MM.1S (cell line): ENCODE data around the gene TCF12.

Experiments
- DNase-seq: peaks from one replicate; pipeline ENCODE4 v3.0.0-alpha.2; 2015
- H2AFZ ChIP-seq: fragments of 300-600 bp; sonication (generic); 2 replicates; pipeline ENCODE4 v1.6.0; 2016; ENCODE audit warnings: antibody characterized with exemption, low read length
- H3F3A ChIP-seq: fragments of 300-600 bp; sonication (generic); 2 replicates; pipeline ENCODE4 v1.6.1; 2016; ENCODE audit warnings: mild to moderate bottlenecking, antibody characterized with exemption, low read length, moderate library complexity, mixed read lengths; ENCODE audit not compliant: insufficient read depth
- H3K27ac ChIP-seq: fragments of 300-600 bp; sonication (generic); 2 replicates; pipeline ENCODE4 v1.5.1; 2016; ENCODE audit warnings: mild to moderate bottlenecking, low read length
- H3K27me3 ChIP-seq: fragments of 300-600 bp; sonication (generic); replicated peaks from 2 replicates; pipeline ENCODE4 v1.6.0; 2016; ENCODE audit warnings: low read length; ENCODE audit not compliant: insufficient read depth
- H3K36me3 ChIP-seq: fragments of 300-600 bp; sonication (generic); replicated peaks from 2 replicates; pipeline ENCODE4 v1.6.1; 2016; ENCODE audit warnings: mild to moderate bottlenecking, low read length, mixed read lengths; ENCODE audit not compliant: insufficient read depth
- H3K4me1 ChIP-seq: fragments of 300-600 bp; sonication (generic); 2 replicates; pipeline ENCODE4 v1.6.1; 2016; ENCODE audit warnings: low read length, mixed read lengths
- H3K4me2 ChIP-seq: fragments of 300-600 bp; sonication (generic); 2 replicates; pipeline ENCODE4 v1.6.0; 2016; ENCODE audit warnings: low read depth, low read length
- H3K4me3 ChIP-seq: fragments of 300-600 bp; sonication (generic); 2 replicates; pipeline ENCODE4 v1.5.1; 2016; ENCODE audit warnings: low read length, mixed read lengths
- H3K79me2 ChIP-seq: fragments of 300-600 bp; sonication (generic); 2 replicates; pipeline ENCODE4 v1.6.1; 2016; ENCODE audit warnings: mixed run types, low read length, mixed read lengths
- H3K9ac ChIP-seq: fragments of 300-600 bp; sonication (generic); 2 replicates; pipeline ENCODE4 v1.6.1; 2016; ENCODE audit warnings: low read length, mixed read lengths
- H3K9me2 ChIP-seq: fragments of 300-600 bp; sonication (generic); replicated peaks from 2 replicates; pipeline ENCODE4 v1.6.1; 2016; ENCODE audit warnings: mild to moderate bottlenecking, low read length, mixed read lengths; ENCODE audit not compliant: insufficient read depth
- H3K9me3 ChIP-seq: fragments of 300-600 bp; sonication (generic); replicated peaks from 2 replicates; pipeline ENCODE4 v1.6.1; 2016; ENCODE audit warnings: mild to moderate bottlenecking, low read length, mixed read lengths; ENCODE audit not compliant: insufficient read depth
- H4K20me1 ChIP-seq: fragments of 300-600 bp; sonication (generic); 2 replicates; pipeline ENCODE4 v1.6.1; 2016; ENCODE audit warnings: mild to moderate bottlenecking, low read length, moderate library complexity, mixed read lengths; ENCODE audit not compliant: insufficient read depth
- EZH2 ChIP-seq: fragments of 300-600 bp; sonication (generic); optimal IDR thresholded peaks from 2 replicates; pipeline ENCODE3; 2017; ENCODE audit warnings: low read depth, mild to moderate bottlenecking, antibody characterized with exemption, low read length, mixed read lengths
- EZH2phosphoT487 ChIP-seq: fragments of 300-600 bp; sonication (generic); IDR thresholded peaks from 2 replicates; pipeline ENCODE4 v1.6.1; 2018; ENCODE audit warnings: antibody characterized with exemption, low read length
- TF ChIP-seq, protein P1 (sequence below): fragments of 300-600 bp; sonication (generic); IDR thresholded peaks from 2 replicates; pipeline ENCODE4 v1.5.1; 2016; ENCODE audit warnings: antibody characterized with exemption, low read length, mixed read lengths

Gene TCF12

DNA sequence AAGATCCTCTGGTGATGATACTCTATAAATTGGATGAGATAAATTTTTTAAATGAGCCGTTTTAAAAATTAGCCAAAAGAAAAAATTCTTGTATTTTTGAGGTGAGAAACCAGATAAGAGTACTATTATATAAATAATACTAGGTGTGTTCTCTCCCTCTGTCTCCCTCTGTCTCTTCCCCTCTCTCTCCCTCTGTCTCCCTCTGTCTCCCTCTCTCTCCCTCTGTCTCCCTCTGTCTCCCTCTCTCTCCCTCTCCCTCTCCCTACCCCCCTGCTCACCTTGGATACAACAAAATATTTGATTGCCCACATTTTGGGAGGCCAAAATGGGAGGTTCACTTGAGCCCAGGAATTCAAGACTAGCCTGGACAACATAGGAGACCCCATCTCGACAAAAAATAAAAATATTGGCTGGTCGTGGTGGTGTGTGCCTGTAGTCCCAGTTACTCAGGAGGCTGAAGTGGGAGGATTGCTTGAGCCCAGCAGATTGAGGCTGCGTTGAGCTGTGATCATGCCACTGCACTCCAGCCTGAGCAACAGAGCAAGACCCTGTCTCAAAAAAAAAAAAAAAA lies 168.5 kb downstream of the TCF12 start:
- H3F3A ChIP-seq: 0 out of 2 replicates have a peak, but pooled peaks cover 2% of the 10 kb centered on the region
- DNase-seq: no peak
- no peak overlapping the region for H3K4me2 ChIP-seq
- H4K20me1 ChIP-seq: no peaks in the 10 kb centered on the region
- no peak for TF ChIP-seq EZH2phosphoT487
- no peak for TF ChIP-seq EZH2
- TF ChIP-seq, protein P1, sequence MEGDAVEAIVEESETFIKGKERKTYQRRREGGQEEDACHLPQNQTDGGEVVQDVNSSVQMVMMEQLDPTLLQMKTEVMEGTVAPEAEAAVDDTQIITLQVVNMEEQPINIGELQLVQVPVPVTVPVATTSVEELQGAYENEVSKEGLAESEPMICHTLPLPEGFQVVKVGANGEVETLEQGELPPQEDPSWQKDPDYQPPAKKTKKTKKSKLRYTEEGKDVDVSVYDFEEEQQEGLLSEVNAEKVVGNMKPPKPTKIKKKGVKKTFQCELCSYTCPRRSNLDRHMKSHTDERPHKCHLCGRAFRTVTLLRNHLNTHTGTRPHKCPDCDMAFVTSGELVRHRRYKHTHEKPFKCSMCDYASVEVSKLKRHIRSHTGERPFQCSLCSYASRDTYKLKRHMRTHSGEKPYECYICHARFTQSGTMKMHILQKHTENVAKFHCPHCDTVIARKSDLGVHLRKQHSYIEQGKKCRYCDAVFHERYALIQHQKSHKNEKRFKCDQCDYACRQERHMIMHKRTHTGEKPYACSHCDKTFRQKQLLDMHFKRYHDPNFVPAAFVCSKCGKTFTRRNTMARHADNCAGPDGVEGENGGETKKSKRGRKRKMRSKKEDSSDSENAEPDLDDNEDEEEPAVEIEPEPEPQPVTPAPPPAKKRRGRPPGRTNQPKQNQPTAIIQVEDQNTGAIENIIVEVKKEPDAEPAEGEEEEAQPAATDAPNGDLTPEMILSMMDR: no peak
- no peak overlapping the region for H3K9ac ChIP-seq
- no peaks in the 10 kb centered on the region for H3K79me2 ChIP-seq
- no peak overlapping the region for H3K4me3 ChIP-seq
- H3K27me3 ChIP-seq: no peaks in the 10 kb centered on the region
- no peaks in the 10 kb centered on the region for H3K9me2 ChIP-seq
- no peaks in the 10 kb centered on the region for H3K36me3 ChIP-seq
- no peaks in the 10 kb centered on the region for H3K9me3 ChIP-seq
- no peaks in the 10 kb centered on the region for H3K4me1 ChIP-seq
- no peak overlapping the region for H2AFZ ChIP-seq
- no peak overlapping the region for H3K27ac ChIP-seq

DNA sequence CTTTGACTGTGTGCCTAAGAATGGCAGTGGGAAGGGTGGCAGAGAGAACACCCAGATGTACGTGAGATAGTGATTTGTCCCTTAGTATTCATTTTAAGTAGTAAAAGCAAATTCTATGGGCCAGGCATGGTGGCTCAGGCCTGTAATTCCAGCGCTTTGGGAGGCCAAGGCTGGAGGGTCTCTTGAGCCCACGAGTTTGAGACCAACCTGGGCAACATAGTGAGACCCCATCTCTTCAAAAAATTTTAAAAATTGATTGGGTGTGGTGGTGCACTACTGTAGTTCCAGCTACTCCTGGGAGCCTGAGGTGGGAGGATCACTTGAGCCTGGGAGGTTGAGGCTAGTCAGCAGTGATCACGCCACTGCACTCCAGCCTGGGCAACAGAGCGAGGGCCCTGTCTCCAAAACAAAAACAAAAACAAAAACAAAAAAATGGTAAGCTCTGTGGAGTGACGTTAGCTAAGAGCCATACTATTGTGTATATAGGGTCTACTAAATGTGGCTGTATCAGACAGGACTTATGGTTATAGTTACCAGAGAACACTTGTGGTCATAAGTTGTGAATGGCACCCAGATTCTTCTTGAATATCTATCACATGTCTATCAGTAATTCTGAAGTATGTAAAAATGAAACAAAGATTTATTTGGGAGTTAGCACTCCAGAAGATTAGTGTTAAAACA lies 171.5 kb downstream of the TCF12 start:
- Histone ChIP-seq H3K4me3 (no peak overlapping the region), H3K9me3 (no peaks in the 10 kb centered on the region), H3K4me2 (no peak overlapping the region), H3K36me3 (no peaks in the 10 kb centered on the region), H3K79me2 (no peaks in the 10 kb centered on the region), H4K20me1 (no peaks in the 10 kb centered on the region), H3K9me2 (no peaks in the 10 kb centered on the region), H3K9ac (no peak overlapping the region), H2AFZ (no peak overlapping the region), H3K27ac (no peak overlapping the region), H3K4me1 (no peaks in the 10 kb centered on the region), H3F3A (0 out of 2 replicates have a peak, but pooled peaks cover 3% of the 10 kb centered on the region), H3K27me3 (no peaks in the 10 kb centered on the region)
- TF ChIP-seq EZH2 (no peak), EZH2phosphoT487 (no peak)
- TF ChIP-seq, protein P1: no peak
- DNase-seq: no peak

GRCh38 chr15:57090496-57090859 lies 172.0 kb downstream of the TCF12 start:
- DNase-seq: no peak
- Histone ChIP-seq H3K27ac (no peak overlapping the region), H3K36me3 (no peaks in the 10 kb centered on the region), H4K20me1 (no peaks in the 10 kb centered on the region), H3K4me1 (no peaks in the 10 kb centered on the region), H3K9ac (no peak overlapping the region), H3K4me3 (no peak overlapping the region), H3K9me3 (no peaks in the 10 kb centered on the region), H2AFZ (no peak overlapping the region), H3K79me2 (no peaks in the 10 kb centered on the region), H3K27me3 (no peaks in the 10 kb centered on the region), H3K9me2 (no peaks in the 10 kb centered on the region), H3K4me2 (no peak overlapping the region), H3F3A (0 out of 2 replicates have a peak, but pooled peaks cover 3% of the 10 kb centered on the region)
- TF ChIP-seq EZH2phosphoT487: no peak
- TF ChIP-seq, protein P1: no peak
- no peak for TF ChIP-seq EZH2
